Measurements from ENCODE around the gene SLC2A13.

GRCh38 chr12:39959467-39959866 lies 146.4 kb downstream of the SLC2A13 start:
- TF ChIP-seq, protein P1, sequence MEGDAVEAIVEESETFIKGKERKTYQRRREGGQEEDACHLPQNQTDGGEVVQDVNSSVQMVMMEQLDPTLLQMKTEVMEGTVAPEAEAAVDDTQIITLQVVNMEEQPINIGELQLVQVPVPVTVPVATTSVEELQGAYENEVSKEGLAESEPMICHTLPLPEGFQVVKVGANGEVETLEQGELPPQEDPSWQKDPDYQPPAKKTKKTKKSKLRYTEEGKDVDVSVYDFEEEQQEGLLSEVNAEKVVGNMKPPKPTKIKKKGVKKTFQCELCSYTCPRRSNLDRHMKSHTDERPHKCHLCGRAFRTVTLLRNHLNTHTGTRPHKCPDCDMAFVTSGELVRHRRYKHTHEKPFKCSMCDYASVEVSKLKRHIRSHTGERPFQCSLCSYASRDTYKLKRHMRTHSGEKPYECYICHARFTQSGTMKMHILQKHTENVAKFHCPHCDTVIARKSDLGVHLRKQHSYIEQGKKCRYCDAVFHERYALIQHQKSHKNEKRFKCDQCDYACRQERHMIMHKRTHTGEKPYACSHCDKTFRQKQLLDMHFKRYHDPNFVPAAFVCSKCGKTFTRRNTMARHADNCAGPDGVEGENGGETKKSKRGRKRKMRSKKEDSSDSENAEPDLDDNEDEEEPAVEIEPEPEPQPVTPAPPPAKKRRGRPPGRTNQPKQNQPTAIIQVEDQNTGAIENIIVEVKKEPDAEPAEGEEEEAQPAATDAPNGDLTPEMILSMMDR (IDR thresholded peaks at IDR 0.05): no peak
- no peak for TF ChIP-seq POLR2A (IDR thresholded peaks at IDR 0.05)
